Fibroblast of mammary gland (primary cell): ENCODE measurements around the gene TGFB1I1.

Experiments used
- DNase-seq: peaks from one replicate; pipeline ENCODE4 v3.0.0-alpha.2; 2010; ENCODE audit warnings: low read depth
- H3K4me3 ChIP-seq: 2 replicates; pipeline ENCODE4 v1.5.1; 2011; ENCODE audit warnings: low read depth, mild to moderate bottlenecking, low read length, moderate library complexity; ENCODE audit not compliant: control insufficient read depth
- TF ChIP-seq, protein P1 (sequence below): conservative IDR thresholded peaks from 2 replicates; pipeline ENCODE4 v1.5.1; 2011; ENCODE audit warnings: low read depth, low read length, inconsistent platforms; ENCODE audit not compliant: control insufficient read depth, insufficient read depth

Gene TGFB1I1

GRCh38 chr16:31471875-31472708 is at the start of gene TGFB1I1:
TGFB1I1 (plus strand) TSS chr16:31472152; CDS start chr16:31472189, 37 bp downstream.
- peak; percentile 67 for DNase-seq
- TF ChIP-seq, protein P1, sequence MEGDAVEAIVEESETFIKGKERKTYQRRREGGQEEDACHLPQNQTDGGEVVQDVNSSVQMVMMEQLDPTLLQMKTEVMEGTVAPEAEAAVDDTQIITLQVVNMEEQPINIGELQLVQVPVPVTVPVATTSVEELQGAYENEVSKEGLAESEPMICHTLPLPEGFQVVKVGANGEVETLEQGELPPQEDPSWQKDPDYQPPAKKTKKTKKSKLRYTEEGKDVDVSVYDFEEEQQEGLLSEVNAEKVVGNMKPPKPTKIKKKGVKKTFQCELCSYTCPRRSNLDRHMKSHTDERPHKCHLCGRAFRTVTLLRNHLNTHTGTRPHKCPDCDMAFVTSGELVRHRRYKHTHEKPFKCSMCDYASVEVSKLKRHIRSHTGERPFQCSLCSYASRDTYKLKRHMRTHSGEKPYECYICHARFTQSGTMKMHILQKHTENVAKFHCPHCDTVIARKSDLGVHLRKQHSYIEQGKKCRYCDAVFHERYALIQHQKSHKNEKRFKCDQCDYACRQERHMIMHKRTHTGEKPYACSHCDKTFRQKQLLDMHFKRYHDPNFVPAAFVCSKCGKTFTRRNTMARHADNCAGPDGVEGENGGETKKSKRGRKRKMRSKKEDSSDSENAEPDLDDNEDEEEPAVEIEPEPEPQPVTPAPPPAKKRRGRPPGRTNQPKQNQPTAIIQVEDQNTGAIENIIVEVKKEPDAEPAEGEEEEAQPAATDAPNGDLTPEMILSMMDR = no peak
- peak within 1 kb of the TSS; percentile 80 for H3K4me3 ChIP-seq

GRCh38 chr16:31423241-31423640 is 48.7 kb upstream of the TGFB1I1 start:
- no peak overlapping the region for H3K4me3 ChIP-seq
- no peak for DNase-seq
- TF ChIP-seq, protein P1 = no peak

DNA sequence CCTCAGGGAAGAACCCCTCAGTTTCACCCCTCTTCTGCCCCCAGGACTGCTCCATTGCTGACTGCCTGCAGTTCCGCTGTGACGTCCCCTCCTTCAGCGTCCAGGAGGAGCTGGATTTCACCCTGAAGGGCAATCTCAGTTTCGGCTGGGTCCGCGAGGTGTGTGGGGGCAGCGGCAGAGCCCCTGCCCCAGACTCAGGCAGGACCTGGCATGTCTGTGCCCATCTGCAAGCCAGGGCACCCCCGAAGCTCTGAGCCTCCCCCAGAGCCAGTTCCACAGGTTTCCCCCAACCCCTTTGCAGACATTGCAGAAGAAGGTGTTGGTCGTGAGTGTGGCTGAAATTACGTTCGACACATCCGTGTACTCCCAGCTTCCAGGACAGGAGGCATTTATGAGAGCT is 48.2 kb upstream of the TGFB1I1 start:
- DNase-seq = no peak
- no peak overlapping the region for H3K4me3 ChIP-seq
- TF ChIP-seq, protein P1 = no peak

DNA sequence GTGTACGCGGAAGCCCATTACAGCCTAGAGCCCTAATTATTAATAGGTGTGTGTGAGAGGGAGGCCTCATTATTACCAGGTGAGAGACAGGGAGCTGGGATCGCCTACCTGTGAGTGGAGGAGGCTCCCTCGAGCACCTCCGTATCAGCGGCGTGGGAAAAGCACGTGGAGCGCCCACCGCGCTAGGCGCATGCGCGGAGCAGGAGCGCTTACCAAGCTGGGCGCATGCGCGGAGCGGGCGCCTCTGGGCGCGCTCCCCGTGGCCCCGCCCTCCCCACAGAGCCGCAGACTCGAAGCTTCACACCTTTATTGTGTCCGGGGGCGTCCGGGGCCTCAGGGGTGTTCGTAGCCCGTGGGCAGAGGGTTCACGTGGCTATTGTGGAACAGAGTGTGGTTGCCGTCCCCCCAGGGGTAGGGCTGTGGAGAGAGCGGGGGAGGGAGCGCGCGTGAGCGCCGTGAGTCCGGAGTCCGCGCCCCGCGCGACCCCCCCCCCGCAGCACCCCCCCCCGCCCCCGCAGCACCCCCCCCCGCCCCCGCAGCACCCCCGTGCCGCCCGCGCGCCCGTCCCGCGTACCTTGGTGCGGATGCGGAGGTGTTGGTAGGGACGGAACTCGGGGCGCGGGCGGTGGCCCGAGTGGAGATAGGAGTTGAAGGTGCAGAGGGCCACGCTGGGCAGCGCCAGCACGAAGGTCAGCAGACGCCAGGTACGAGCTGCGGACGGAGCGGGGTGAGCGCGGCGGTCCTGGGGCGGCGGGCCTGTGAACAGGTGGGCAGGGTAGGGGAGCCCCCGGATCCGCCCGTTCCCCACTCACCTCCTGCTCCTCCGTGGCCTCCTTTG is 44.3 kb upstream of the TGFB1I1 start:
- TF ChIP-seq, protein P1 = no peak
- peak; percentile 43 for DNase-seq
- H3K4me3 ChIP-seq = no peak overlapping the region

- TF ChIP-seq, protein P1 = no peak
- no peak within 1 kb of the TSS for H3K4me3 ChIP-seq
- DNase-seq = no peak
Observed at GRCh38 chr16:31428279-31428597, 43.7 kb upstream of the TGFB1I1 start, which contains the start of gene COX6A2. COX6A2 (minus strand) TSS chr16:31428360; CDS start chr16:31428325, 35 bp downstream.

GRCh38 chr16:31428638-31429247 is 43.2 kb upstream of the TGFB1I1 start:
- TF ChIP-seq, protein P1 = no peak
- no peak overlapping the region for H3K4me3 ChIP-seq
- no peak for DNase-seq
